Kidney (tissue), 14 donors: Measurements from ENCODE around the gene CAMTA1. TPM values are rescaled to one million over a fixed set of nuclear protein-coding genes. Genes with fewer than 3 reads are reported as not detected.

Source experiments
- DNase-seq, 5 donors: peaks; one replicate each; pipeline ENCODE4 v3.0.0-alpha.2; 2013 to 2020
- FAIRE-seq: peaks from 2 replicates; lab custom pipeline; 2012; peaks lifted over from hg19 to GRCh38; lab: Jason Lieb, UNC
- H3K27ac ChIP-seq, 2 donors: one replicate each; pipeline ENCODE4 v1.7.0; 2013; ENCODE audit warnings: low read depth in 2 of 2, low read length in 2 of 2, inconsistent platforms in 1 of 2
- H3K27me3 ChIP-seq: one replicate; pipeline ENCODE4 v1.7.1; 2013; ENCODE audit warnings: low read length, inconsistent platforms; ENCODE audit not compliant: control insufficient read depth, insufficient read depth
- H3K36me3 ChIP-seq, 3 donors: one replicate each; pipeline versions ENCODE4 v1.7.0 to v1.7.1; 2013; ENCODE audit warnings: low read length in 3 of 3, control low read depth in 1 of 3, inconsistent platforms in 1 of 3; ENCODE audit not compliant: insufficient read depth in 3 of 3, control insufficient read depth in 2 of 3
- H3K4me1 ChIP-seq, 3 donors: one replicate each; pipeline versions ENCODE4 v1.7.0 to v1.7.1; 2013; ENCODE audit warnings: low read length in 3 of 3, inconsistent platforms in 1 of 3, low read depth in 1 of 3; ENCODE audit not compliant: control insufficient read depth in 2 of 3, insufficient read depth in 2 of 3
- H3K4me3 ChIP-seq, 3 donors: one replicate each; pipeline versions ENCODE4 v1.7.0 to v1.8.1; 2013; ENCODE audit warnings: low read length in 3 of 3, control low read depth in 1 of 3, inconsistent platforms in 1 of 3
- H3K9ac ChIP-seq, 3 donors: one replicate each; pipeline versions ENCODE4 v1.7.0 to v1.7.1; 2013; ENCODE audit warnings: low read length in 3 of 3, control low read depth in 1 of 3, inconsistent platforms in 1 of 3
- H3K9me3 ChIP-seq, 3 donors: one replicate each; pipeline versions ENCODE4 v1.7.0 to v1.7.1; 2013; ENCODE audit warnings: low read length in 3 of 3, control low read depth in 1 of 3, inconsistent platforms in 1 of 3; ENCODE audit not compliant: control insufficient read depth in 2 of 3, insufficient read depth in 1 of 3
- CTCF ChIP-seq: IDR thresholded peaks from 3 replicates; pipeline ENCODE4 v1.5.1; 2012; ENCODE audit warnings: mild to moderate bottlenecking, moderate library complexity, borderline replicate concordance; ENCODE audit not compliant: insufficient read depth; ENCODE audit errors: extremely low read depth
- intact Hi-C: fragments of 100-400 bp; cut with DNase I; formaldehyde crosslinking; loops from one replicate; pipeline ENCODE4 v1.11.1; 2022
- polyA plus RNA-seq: library from polyadenylated mRNA; stranded (reverse); fragments of 350-450 nt; fragmentation: Illumina TruSeq; extraction: RNeasy Lipid Tissue Mini Kit (QIAGEN cat#74804); gene quantifications from one replicate; pipeline ENCODE4 v1.2.3, GENCODE V29; 2014; ENCODE audit warnings: low read depth, low replicate concordance; ENCODE audit not compliant: insufficient read depth
- total RNA-seq: library from RNA; stranded (reverse); fragmentation: NEBNext Ultra II Directional; extraction: Animal tissue kit (Norgen Biotek cat#: 25700); gene quantifications from one replicate; pipeline ENCODE4 v1.2.1, GENCODE V29; 2021
- donor health status: control.
- donor health status: control.
- donor health status: control.
- donor health status: control.
- donor health status: control.
- donor health status: DM: yes; HTN: yes; CAD: no.
- donor health status: Normal renal cell carcinoma (clear cell type).

The CAMTA1 gene
- total and polyA plus RNA-seq, 2 donors from 2014 or later, result 79.0 to 170 TPM

- Histone ChIP-seq H3K36me3 (no peaks in the 10 kb centered on the region), H3K9ac (no peak overlapping the region), H3K4me3 (no peak overlapping the region), H3K27ac (no peak overlapping the region), H3K9me3 (no peaks in the 10 kb centered on the region), H3K4me1 (no peaks in the 10 kb centered on the region), H3K27me3 (no peaks in the 10 kb centered on the region)
- FAIRE-seq (no peak), DNase-seq (no peak)
- intact Hi-C loops, result no loop called here
- TF ChIP-seq CTCF, result no peak
Observed at GRCh38 chr1:7437036-7437435, 651.8 kb downstream of the CAMTA1 start.

GRCh38 chr1:7437608-7438395 is 652.5 kb downstream of the CAMTA1 start:
- Histone ChIP-seq H3K27me3 (no peaks in the 10 kb centered on the region), H3K4me1 (no peaks in the 10 kb centered on the region), H3K36me3 (no peaks in the 10 kb centered on the region), H3K4me3 (no peak overlapping the region), H3K9me3 (no peaks in the 10 kb centered on the region), H3K9ac (no peak overlapping the region), H3K27ac (no peak overlapping the region)
- no peak for DNase-seq
- no peak for TF ChIP-seq CTCF
- no peak for FAIRE-seq
- intact Hi-C loops, result no loop called here

- H3K36me3 ChIP-seq, result no peaks in the 10 kb centered on the region
- FAIRE-seq, result no peak
- H3K4me1 ChIP-seq, result no peaks in the 10 kb centered on the region
- no peaks in the 10 kb centered on the region for H3K9me3 ChIP-seq
- intact Hi-C loops, result no loop called here
- H3K27me3 ChIP-seq, result no peaks in the 10 kb centered on the region
- TF ChIP-seq CTCF, result no peak
- no peak overlapping the region for H3K4me3 ChIP-seq
- no peak overlapping the region for H3K27ac ChIP-seq
- no peak overlapping the region for H3K9ac ChIP-seq
- DNase-seq, result no peak
Observed at GRCh38 chr1:7438396-7438785, 653.1 kb downstream of the CAMTA1 start.
